Lung microvascular endothelial cell (primary cell): ENCODE results near the gene CERK. TPM values are rescaled to one million over a fixed set of nuclear protein-coding genes. Genes with fewer than 3 reads are reported as not detected.

Experiments used
- DNase-seq, 2 donors: peaks; one replicate each; pipeline versions ENCODE4 v3.0.0 to v3.0.0-alpha.2; 2010; ENCODE audit warnings: low read depth in 2 of 2
- total RNA-seq: library from RNA; depleted of rRNA; stranded (reverse); fragments of >200 nt; gene quantifications from 2 replicates; pipeline ENCODE4 v1.2.1, GENCODE V29; 2014

Gene CERK
- total RNA-seq, 1 donor from 2014 or later, result 128 TPM

DNA sequence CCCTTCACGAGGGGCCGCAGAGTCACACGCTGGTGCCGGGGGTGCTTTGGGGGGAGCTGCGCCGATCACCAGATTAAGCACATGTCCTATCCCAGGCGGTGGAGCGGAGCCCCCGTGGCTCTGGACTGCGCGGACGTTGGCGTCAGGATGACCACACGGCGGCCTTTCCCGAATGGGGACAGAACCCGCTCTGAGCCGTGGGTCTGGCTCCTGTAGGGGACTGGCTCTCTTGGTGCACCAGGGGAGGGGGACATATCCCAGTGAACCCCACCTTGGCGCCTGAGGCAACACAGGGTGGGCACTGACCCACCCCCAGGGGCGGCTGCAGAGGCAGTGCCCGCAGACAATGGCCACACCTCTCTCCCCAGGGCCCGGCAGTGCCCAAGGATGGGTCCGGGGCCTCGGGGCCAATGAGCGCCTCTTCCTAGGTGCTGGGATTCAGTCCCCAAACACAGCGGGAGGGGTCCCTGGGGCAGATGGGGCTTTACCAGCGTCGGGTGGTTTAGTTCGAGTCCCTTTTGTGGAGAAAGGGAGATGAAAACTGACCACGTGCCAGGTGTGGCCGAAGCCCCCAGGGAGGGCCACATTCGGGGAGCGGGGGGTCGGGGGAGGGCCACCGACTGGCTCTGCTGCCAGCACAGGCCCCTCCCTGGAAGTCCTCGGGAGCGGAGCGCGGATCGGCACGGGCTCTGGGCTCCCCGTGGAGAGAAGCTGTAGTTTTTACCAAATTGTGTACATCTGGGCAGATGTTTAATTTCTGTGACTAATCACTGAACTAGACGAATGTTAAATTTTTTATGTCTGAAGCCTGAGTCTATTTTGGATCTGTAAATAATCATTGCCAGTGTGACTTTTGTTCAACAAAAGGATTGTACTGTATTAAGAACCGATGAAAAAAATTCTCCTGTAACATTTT, 59.0 kb downstream of the CERK start:
- DNase-seq, result no peak

DNA sequence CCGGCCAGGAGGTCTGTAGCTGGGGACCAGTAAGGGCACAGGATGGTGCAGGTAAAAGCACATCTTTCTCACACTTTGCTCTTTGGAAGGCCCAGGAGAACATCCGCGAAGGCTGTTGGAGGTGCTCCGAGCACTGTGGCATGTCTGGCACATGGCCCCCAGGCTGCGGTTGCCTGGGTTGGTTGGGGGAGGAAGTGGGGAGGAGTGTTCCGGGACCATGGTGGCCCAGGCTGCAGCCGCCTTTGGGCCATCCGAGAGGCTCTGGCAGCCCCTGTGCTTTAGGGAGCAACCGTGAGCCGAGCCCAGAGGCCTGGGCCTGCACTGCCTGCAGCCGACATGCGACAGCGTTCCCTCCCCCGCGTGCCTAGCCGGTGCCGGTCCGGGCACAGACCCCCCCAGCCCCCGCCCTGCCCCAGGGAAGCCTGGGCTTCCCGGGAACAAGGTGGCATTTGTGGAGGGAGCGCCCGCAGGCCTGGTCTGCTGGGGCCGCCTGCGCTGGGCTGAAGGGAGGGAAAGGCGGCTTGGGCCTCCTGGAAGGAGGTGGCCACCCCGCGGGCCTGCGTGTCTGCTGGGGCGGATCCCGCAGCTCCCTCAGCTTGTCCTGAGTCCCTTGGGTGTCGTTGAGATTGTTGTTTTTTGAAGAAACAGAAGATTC, 59.9 kb downstream of the CERK start:
- DNase-seq, result no peak

DNA sequence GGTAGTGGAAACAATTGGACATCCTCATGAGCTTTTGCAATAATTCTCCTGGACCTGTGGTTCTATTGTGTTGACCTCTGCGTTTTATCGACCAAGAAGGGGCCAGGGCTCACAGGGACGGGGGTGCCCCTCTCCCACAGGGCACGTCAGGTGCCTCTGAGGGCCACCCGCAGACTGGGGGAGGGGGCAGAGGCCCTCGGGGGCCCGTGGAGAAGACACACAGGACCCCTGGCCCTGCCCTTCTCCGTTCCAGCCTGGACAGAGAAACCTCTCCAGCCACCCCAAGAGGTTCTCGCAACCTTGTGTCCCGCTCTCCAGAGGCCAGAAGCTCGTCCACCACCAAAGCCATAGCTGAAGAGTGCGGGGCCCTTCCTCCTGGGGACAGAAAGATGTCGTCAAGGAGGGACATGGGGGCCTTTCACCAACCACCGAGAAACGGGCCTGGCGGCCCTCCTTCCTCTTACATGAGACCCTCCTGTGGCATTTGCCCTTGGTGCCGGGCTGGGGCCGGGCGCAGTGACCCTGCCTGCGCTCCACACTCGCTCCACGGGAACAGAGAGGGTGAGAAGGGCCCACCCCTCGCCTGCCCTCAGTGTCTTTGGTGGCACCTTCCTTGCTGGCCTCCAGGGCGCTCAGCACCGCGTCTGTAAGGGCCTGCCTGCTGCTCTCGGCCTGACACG, 60.6 kb downstream of the CERK start:
- no peak for DNase-seq

DNA sequence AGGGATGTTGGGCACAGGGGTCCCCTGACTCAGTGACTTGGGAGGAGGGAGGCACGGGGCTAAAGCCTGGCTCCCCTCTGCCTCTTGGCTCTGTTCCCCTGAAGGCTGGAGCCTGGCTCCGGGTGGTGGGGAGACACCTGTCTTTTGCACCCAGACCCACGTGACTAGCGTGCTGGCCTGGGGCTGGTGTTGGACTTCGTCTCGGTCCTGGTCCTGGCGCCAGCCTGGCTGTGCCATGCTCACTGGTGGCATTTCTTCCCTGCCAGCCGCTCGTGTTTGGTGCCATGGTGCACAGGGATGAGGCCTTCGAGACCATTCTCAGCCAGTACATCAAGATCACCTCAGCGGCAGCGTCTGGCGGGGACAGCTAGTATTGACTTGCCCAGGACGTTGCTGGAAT, 61.2 kb downstream of the CERK start:
- DNase-seq, result no peak

DNA sequence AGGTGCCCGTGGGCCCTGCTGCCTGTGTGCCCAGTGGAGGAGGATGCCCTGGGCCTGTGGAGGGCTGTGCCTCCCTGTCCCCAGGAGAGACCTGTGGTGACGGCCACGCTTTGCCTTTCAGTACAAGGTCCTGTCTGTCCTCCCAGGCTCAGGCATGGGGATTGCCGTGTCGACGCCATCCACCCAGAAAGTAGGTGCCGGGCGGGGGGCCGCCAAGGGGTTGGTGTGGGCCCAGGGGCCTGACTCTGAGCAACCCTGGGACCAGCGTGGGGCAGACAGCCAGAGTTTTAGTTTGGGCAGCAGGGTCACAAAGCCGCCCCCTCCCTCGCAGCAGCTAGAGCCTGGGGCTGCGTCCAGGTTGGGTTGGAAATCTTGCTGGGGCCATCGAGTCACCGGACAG, 61.6 kb downstream of the CERK start:
- no peak for DNase-seq

DNA sequence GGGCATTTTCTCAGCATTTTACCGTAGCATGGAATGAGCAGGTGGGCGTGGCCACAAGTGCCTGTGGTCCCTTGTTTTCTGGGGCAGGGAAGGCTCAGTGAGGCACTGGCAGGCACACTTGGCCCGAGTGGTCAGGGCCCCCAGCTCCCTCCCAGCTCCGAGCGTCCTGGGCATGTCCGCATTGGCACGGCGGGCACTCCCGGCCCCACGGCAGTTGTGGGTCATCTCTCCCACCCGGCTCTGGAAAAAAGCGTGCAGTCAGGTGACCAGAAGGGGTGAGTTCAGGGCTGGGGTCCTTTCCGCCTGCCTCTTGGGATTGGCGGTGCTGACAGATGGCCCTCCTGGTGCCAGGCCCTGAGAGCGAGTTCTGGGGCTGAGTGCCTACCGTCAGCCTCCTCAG, 62.1 kb downstream of the CERK start:
- no peak for DNase-seq

DNA sequence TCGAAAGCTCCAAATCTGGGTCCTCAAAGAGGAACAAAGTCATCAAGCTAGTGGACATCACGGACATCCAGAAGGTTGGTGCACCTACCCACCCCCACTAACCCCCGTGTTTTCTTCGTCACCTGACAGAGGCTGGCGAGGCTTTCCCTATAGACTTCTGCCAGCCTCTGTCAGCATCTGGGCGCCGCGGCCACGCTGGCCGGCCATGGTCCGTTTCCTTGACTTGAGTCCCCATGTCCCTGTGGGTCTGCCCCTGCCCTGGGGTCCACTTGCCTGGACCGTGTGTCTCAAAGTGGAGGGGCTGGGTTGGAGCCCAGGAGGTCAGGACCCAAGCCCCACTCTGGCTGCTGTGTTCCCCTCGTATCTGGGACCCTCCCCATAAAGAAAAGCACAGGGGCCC, 62.6 kb downstream of the CERK start:
- no peak for DNase-seq

DNA sequence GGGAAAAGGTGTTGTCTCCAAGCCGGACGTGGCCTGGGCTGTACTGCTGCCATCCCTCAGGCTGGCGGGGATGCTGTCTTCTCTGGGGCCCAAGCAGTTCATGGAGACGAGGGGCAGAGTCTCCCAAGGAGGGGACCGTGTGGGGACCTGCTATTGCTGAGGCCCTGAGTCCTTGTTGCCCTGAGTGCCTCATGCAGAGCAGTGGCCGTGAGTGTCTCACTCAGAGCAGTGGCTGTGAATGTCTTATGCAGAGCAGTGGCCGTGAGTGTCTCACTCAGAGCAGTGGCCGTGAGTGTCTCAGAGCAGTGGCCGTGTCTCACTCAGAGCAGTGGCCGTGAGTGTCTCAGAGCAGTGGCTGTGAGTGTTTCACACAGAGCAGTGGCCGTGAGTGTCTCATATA, 63.1 kb downstream of the CERK start:
- DNase-seq, result no peak

DNA sequence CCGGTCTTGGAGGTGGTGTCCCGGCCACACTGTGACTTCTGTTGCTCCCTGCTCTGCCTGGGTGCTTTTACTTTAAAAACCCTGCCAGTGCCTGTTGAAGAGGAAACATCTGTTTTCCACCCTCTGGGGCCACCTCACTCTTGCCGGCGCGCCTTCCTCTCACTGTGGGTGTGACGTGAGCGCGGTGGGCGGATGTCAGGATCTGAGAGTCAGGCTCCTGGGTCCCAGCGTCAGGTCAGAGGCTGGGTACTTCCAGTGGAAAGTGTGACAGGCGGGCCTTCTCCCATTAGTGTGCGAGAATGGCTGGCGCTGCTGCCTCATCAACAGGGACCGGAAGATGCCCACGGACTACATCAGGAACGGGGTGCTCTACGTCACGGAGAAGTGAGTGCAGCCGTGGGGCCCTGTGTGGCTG, 63.7 kb downstream of the CERK start:
- peak; percentile 66 to 98 for DNase-seq

DNA sequence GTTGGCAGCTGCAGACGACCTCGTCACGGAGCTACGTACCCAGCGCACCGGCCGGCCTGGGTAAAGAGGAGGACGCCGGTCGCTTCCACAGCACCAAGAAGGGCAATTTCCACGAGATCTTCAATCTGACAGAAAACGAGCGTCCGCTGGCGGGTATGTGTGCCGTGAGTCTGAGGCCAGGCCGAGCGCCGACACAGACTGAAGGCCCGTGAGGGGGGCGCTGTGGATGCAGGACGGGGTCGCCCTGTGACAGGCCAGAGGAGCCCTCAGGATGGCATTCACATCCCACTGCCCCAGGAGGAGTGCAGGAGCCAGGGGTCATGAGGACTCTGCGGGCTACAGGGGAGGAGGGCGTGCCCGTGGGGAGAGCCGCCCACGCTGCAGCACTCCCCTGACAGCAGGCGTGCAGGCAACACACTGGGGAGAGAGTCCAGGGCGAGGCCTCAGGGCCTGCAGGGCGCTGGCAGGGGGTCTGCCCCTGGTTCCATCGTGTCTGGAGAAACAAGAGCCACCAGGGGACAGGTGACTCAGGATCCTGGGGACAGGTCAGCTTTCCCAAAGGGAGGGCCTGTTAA, 64.3 kb downstream of the CERK start:
- no peak for DNase-seq

DNA sequence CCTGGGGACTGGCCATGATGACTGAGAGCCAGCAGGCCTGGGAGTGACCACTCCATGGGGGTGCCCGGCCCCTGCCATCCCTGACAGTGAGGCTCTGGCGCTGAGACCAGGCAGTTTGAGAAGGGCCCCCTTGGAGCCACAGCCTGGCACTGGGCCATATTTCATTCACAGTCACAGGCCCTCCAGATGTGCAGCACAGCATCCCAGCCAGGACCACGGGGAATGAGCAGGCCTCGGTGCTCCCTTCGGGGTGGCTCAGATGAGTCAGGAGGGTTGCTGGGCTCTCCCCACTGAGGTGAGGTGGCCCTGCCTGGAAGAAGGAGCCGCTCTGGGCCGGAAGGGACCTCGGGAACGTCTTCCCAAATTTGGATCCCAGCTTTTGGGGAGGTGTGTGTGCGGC, 64.8 kb downstream of the CERK start:
- DNase-seq, result no peak

DNA sequence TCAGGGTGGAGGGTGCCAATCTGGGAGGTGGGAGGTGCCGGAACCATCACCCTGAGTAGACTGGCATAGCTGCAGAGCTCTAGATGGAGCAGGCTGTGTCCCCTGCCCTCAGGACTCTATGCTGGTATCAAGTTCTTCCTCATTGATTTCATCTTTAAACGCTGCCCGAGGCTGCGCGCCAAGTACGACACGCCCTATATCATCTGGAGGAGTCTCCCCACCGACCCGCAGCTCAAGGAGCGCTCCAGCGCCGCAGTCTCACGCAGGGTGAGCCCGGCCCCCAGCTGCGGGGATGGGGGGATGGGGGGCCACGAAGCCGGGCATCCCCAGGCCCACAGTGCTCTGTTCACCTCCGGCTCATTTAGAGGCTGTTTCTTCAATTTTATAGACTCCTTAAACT, 65.3 kb downstream of the CERK start:
- no peak for DNase-seq

DNA sequence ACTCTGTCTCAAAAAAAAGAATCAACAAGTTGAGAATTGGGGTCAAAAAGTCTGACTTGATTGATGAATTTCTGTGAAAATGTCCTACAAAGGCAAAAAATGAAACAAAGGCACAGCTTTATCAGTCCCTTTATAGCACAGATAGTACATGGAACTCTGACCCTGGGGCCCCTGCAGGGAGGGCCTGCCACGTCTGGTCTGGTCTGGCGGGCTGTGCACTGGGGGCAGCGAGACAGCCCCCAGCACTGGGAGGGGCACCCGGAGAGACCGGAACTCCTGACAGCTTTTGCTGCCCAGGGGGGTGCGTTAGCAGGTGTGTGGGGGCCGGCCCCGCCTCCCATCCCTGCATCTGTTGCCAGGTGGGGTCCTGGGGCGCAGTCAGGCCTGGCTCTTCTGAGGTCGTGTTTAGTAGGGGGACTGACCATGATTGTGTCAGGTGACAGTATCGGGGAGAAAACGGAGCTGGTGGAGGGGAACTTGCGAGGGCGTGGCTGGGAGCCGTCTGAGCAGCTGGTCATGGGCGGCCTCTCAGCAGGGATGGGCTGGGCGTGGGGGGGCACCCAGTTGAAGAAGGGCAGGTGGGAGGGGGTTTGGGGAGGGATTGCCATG, 66.1 kb downstream of the CERK start:
- no peak for DNase-seq

DNA sequence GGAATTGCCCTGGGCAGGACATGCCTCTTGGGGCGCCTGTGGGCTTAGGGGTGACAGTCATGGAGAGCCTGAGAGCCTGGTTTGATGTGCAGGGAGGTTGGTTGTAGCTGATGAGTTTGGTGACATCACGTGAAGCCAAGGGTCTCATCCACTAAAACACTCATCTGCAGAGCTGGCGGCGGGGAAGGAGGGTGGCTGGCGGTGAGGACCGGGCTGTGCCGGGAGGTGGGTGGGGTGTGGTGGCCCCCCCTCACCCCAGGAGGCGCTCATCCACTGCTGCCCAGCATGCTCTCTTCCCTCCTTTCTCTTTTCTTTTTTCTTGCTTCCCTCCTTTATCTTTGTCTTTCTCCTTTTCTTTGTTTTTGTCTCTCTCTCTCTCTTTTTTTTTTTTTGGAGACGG, 68.9 kb downstream of the CERK start:
- no peak for DNase-seq

DNA sequence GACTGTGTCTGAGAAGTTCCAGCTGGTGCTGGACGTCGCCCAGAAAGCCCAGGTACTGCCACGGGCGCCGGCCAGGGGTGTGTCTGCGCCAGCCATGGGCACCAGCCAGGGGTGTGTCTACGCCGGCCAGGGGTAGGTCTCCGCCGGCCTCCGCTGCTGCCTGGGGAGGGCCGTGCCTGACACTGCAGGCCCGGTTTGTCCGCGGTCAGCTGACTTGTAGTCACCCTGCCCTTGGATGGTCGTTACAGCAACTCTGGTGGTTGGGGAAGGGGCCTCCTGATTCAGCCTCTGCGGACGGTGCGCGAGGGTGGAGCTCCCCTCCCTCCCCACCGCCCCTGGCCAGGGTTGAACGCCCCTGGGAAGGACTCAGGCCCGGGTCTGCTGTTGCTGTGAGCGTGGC, 69.9 kb downstream of the CERK start:
- no peak for DNase-seq

DNA sequence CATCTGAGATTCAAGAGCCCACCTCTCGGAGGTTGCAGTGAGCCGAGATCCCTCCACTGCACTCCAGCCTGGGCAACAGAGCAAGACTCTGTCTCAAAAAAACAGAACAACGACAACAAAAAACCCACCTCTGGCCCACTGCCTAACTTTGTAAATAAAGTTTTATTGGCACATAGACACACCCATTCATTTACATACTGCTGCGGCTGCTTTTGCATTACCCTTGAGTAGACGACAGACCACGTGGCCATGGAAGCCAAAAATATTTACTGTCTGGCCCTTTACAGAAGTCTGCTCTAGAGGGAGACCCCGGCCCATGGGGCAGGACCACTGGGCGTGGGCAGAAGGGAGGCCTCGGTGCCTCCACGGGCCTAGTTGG, 70.8 kb downstream of the CERK start:
- no peak for DNase-seq

DNA sequence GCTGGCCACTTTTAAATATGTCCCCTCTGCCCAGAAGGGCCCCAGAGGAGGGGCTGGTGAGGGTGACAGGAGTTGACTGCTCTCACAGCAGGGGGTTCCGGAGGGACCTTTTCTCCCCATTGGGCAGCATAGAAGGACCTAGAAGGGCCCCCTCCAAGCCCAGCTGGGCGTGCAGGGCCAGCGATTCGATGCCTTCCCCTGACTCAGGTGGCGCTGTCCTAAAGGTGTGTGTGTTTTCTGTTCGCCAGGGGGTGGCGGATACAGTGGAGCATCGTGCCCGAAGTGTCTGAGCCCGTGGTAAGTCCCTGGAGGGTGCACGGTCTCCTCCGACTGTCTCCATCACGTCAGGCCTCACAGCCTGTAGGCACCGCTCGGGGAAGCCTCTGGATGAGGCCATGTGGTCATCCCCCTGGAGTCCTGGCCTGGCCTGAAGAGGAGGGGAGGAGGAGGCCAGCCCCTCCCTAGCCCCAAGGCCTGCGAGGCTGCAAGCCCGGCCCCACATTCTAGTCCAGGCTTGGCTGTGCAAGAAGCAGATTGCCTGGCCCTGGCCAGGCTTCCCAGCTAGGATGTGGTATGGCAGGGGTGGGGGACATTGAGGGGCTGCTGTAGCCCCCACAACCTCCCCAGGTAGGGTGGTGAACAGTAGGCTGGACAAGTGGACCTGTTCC, 71.3 kb downstream of the CERK start:
- no peak for DNase-seq

DNA sequence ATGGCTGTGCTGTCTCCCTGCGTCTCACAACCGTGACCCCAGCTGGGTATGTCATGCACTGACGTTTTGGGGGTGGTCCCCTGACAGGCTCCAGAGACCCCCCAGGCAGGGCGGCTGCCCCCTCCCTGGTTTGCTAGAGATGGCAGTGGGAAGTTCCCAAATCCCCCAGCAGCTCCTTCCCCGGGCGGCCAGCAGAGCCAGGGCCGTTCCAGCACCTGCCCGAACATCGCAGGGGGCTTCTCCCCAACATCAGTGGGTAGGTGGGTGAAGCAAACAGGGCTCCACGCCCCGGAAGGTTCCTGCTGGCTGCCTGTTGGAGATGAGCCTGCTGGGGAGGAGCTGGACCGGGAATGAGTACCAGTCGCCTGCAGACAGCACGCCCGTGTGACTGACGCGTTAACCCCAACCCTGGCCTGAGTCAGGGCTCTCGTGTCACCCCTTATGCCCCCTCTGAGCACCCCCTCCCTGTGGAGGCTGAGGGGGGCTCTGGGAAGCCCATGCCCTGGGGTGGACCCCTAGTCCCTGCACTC, 72.2 kb downstream of the CERK start:
- DNase-seq, result no peak

DNA sequence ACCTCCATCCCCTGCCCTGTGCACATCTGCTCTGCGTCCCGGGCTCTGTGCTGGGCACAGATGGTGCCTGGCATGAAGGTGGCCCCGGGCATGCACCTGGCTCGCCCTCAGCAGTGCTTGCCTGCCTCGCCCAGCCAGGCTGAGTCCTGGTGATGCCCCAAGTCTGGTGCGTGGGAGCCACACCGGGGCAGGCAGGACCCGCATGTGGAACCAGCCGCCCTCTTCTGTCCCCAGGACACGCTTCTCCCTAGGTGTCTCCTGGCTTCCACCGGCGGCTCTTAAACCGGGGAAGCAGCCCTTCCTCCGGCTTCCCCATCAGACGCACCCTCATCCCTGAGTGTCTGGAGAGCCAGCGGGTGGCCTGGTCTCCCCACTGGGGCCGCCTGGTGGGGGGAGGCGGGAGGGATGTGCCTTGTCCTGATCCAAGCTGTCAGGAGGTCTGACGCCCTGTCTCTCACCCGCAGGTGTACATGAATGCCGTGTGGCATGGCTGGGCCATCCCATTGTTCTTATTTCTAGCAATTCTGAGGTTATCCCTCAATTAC, 72.8 kb downstream of the CERK start:
- no peak for DNase-seq

DNA sequence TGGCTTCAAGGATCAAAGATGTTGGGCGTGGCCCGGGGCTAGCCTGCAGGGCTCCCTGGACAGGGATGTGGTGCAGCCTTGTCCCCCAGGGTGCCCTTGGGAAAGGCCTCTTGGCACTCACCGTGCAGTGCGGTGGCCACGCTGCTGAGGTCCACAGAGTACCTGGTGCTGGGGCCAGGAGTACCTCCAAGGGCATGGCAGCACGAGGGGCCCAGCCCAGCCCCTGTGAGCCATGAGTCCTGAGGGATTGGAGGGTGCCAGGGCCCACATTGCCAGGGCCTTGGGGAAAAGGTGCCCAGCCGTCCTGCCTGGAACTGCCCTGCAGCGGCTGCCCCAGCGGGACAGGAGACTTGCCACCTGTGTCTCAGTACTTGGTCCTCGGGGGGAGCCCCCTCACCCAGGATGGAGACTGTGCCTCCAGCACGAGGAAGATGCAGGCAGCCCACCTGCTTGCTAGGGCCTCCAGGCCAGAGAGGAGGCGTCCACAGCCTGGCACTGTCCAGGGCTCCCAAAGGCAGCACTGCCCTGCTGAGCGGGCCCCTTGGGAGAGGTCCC, 73.7 kb downstream of the CERK start:
- DNase-seq, result no peak
